Aortic smooth muscle cell (primary cell): Measurements from ENCODE around the gene OLAH. TPM values are rescaled to one million over a fixed set of nuclear protein-coding genes. Genes with fewer than 3 reads are reported as not detected.

Experiments used
- total RNA-seq: library from RNA; depleted of rRNA; stranded (reverse); fragments of >200 nt; gene quantifications from 2 replicates; pipeline ENCODE4 v1.2.3, GENCODE V29; 2014

The OLAH gene
- under 0.01 TPM in 1 of 2 replicates, not detected in the other for total RNA-seq

DNA sequence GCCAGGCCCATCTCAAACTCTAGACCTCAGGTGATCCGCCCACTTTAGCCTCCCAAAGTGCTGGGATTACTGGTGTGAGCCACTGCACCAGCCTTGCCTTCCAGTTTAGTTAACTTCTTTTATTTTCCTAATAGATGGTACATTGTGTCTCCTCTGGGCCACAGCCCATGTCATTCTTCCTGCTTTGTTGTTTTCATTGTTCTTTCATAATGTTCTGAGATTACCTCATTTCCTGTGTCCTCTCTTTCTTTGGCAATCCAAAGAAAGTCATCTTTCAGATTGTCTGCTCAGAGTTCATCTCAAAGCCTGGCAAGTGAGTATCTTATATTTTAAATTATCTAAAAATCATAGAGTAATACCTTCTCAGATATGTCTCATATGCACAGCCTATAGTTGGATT is at the start of gene OLAH:
Gene OLAH, plus strand, starts transcription at position 270 of the 400 bp plus-strand sequence. CDS start 3,346 bp downstream, outside the sequence.

DNA sequence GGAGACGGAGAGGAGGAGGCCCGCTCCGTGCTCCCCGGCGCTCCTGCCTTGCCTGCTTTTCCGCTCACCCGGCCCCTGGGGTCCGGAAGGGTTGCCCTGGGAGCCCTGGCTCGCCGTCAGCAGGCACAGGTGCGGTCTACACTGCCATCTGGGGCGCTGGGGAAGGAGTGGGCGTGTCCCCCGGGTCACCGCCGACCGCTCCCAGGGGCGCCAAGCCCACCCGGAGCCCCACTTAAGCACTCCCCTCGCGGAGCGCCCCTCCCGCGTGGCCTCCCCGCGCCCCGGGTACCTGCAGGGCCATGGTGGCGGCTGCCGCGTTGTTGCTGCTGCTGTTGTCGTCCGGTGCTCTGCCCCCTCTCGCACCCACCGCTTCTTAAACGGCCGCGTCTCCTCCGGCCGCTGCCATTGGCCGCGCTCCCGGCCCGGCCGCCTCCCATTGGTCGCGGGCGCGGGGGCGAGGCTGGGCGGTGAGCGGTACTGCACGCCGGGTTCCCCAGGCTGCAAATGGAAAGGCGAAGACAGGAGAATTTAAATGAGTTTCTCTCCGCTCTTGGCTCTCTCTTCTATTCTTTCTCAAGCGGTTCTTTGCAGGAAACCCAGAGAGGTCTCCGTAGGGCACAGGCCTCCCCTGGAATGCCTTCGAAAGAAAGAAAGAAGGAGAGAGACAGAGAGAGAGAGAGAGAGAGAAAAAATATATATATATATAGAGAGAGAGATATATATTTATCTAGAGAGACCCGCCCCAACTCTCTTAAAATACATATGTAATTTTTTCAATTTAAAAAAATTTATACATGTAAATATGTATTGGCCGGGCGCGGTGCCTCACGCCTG is 44.9 kb downstream of the OLAH start, which contains the start of gene ACBD7:
Gene ACBD7, minus strand, starts transcription at position 349 of the 834 bp plus-strand sequence. Its CDS starts 48 bp downstream, at position 301.

DNA sequence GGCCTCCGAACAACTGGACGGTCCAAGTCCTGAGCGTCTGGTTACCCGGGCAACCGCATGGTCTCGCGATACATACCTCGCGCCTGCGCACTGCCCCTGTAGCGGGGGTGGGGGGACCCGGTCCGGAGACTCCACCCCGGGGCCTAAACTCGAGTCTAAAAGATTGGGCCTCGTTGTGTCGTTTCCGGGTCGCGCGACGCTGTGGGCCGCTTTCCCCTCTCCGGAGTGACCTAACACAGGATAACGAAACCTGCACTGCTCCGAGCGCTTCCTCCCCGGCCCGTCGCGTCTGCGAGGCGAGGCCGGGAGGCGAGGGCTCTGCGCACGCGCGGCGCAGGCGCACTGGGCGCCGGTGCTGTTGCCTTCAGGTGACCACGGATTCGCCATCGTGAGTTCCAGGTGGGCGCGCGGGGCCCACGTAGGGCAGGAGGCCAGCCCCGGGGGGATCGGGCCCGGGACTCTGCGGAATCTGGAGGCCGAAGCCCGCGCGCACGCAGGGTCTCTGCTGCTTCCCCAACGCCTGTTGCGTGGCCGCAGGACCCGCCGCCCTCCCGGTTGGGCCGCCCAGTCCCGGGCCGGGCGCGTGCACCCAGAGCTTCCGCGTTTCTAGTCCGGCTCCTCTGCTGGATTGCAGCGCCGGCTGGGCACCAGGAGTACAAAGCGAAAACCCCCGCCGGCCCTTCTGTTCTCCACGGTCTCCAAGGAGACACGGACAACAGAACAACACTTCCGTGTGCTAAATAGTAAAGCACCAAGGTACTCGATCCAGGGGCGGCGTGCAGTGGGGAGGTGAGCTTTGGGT is 53.5 kb downstream of the OLAH start, which contains the start of gene RPP38:
Gene RPP38, plus strand, starts transcription at position 345 of the 802 bp plus-strand sequence. CDS start 5,960 bp downstream, outside the sequence.

Other genes starting within 250 kb of the OLAH start
- gene CDNF, start 205.9 kb upstream of the OLAH start, total RNA-seq, result 2.0 and 2.1 TPM in 2 replicates
- 13.4 and 14.1 TPM in 2 replicates for gene HSPA14, start 205.6 kb upstream of the OLAH start, total RNA-seq
- gene MSANTD7, start 205.6 kb upstream of the OLAH start, total RNA-seq, result 15.5 and 21.9 TPM in 2 replicates
- 7.8 and 10.4 TPM in 2 replicates for gene SUV39H2, start 165.1 kb upstream of the OLAH start, total RNA-seq
- gene DCLRE1C, start 89.8 kb upstream of the OLAH start, total RNA-seq, result 9.4 and 10.9 TPM in 2 replicates
- 0.25 and 1.1 TPM in 2 replicates for gene MEIG1, start 84.6 kb upstream of the OLAH start, total RNA-seq
- 4.8 and 5.3 TPM in 2 replicates for gene ACBD7, start 44.8 kb downstream of the OLAH start, total RNA-seq
- 8.7 and 12.2 TPM in 2 replicates for gene RPP38, start 53.4 kb downstream of the OLAH start, total RNA-seq
- 47.3 and 64.5 TPM in 2 replicates for gene NMT2, start 124.8 kb downstream of the OLAH start, total RNA-seq